Natural killer cell (primary cell): Measurements from ENCODE around the gene BAHCC1. TPM values are rescaled to one million over a fixed set of nuclear protein-coding genes. Genes with fewer than 3 reads are reported as not detected.

Experiments used
- ATAC-seq, 3 donors: fragments of 150-1000 bp in 2 of 3; fragments of 200-7000 bp in 1 of 3; cut with Tn5 transposase; 1 replicate in 1 of 3; 2 replicates in 2 of 3; pipeline ENCODE4 v1.10.0; 2021; ENCODE audit warnings: mild to moderate bottlenecking in 2 of 3, moderate library complexity in 2 of 3
- DNase-seq, 2 donors: peaks; one replicate each; pipeline versions ENCODE4 v3.0.0 to v3.0.0-alpha.2; 2013 to 2021; ENCODE audit warnings: mixed read lengths in 1 of 2
- H3K27ac ChIP-seq: one replicate; pipeline ENCODE4 v1.5.1; 2013; ENCODE audit warnings: mild to moderate bottlenecking, low read length
- H3K27me3 ChIP-seq: one replicate; pipeline ENCODE4 v1.6.1; 2013; ENCODE audit warnings: low read length; ENCODE audit not compliant: control insufficient read depth, insufficient read depth
- H3K36me3 ChIP-seq: one replicate; pipeline ENCODE4 v1.6.1; 2013; ENCODE audit warnings: low read length; ENCODE audit not compliant: control insufficient read depth, insufficient read depth
- H3K4me1 ChIP-seq: one replicate; pipeline ENCODE4 v1.6.1; 2013; ENCODE audit warnings: low read length; ENCODE audit not compliant: control insufficient read depth, insufficient read depth
- H3K4me3 ChIP-seq: one replicate; pipeline ENCODE4 v1.5.1; 2013; ENCODE audit warnings: low read length
- H3K9me3 ChIP-seq: one replicate; pipeline ENCODE4 v1.6.1; 2013; ENCODE audit warnings: low read length; ENCODE audit not compliant: control insufficient read depth, insufficient read depth
- H3K27ac Mint-ChIP-seq, 2 donors: one replicate each; pipeline ENCODE4 v1.8.0; 2022; ENCODE audit warnings: mild to moderate bottlenecking in 2 of 2, mixed read lengths in 2 of 2, moderate library complexity in 1 of 2
- H3K27me3 Mint-ChIP-seq, 2 donors: one replicate each; pipeline ENCODE4 v1.8.0; 2022; ENCODE audit warnings: low read depth in 2 of 2, mixed read lengths in 2 of 2
- H3K36me3 Mint-ChIP-seq: one replicate; pipeline ENCODE4 v1.8.0; 2022; ENCODE audit warnings: mixed read lengths
- H3K4me1 Mint-ChIP-seq, 2 donors: one replicate each; pipeline ENCODE4 v1.8.0; 2022; ENCODE audit warnings: mixed read lengths in 2 of 2
- H3K4me3 Mint-ChIP-seq: one replicate; pipeline ENCODE4 v1.8.0; 2022; ENCODE audit warnings: mild to moderate bottlenecking, moderate library complexity, mixed read lengths
- H3K9me3 Mint-ChIP-seq, 2 donors: one replicate each; pipeline ENCODE4 v1.8.0; 2022; ENCODE audit warnings: mixed read lengths in 2 of 2
- WGBS: methylation state at CpG from one replicate; pipeline ENCODE4 v1.1.7; 2013; ENCODE audit warnings: missing lambda C conversion rate; ENCODE audit not compliant: insufficient coverage; 5-methylcytosine and 5-hydroxymethylcytosine counted together
- intact Hi-C: fragments of 100-400 bp; cut with micrococcal nuclease; formaldehyde crosslinking; loops from one replicate; pipeline ENCODE4 v1.14.2; 2022
- total RNA-seq, 4 donors: library from RNA; stranded (reverse); fragments of 120-200 nt in 1 of 4; gene quantifications; one replicate each; pipeline versions ENCODE4 v1.2.3 to v1.2.4, GENCODE V29; 2013 to 2022
- TF ChIP-seq, protein P1 (sequence below): fragments of 200-600 bp; IDR thresholded peaks from one replicate; pipeline ENCODE4 v1.8.0; 2022; ENCODE audit warnings: antibody characterized with exemption

BAHCC1 gene
- total RNA-seq, 3 donors from 2014 or later (not counting 1 experiment from before 2014, with no cell fraction given): 2.9 to 17.3 (median 5.7) TPM

DNA sequence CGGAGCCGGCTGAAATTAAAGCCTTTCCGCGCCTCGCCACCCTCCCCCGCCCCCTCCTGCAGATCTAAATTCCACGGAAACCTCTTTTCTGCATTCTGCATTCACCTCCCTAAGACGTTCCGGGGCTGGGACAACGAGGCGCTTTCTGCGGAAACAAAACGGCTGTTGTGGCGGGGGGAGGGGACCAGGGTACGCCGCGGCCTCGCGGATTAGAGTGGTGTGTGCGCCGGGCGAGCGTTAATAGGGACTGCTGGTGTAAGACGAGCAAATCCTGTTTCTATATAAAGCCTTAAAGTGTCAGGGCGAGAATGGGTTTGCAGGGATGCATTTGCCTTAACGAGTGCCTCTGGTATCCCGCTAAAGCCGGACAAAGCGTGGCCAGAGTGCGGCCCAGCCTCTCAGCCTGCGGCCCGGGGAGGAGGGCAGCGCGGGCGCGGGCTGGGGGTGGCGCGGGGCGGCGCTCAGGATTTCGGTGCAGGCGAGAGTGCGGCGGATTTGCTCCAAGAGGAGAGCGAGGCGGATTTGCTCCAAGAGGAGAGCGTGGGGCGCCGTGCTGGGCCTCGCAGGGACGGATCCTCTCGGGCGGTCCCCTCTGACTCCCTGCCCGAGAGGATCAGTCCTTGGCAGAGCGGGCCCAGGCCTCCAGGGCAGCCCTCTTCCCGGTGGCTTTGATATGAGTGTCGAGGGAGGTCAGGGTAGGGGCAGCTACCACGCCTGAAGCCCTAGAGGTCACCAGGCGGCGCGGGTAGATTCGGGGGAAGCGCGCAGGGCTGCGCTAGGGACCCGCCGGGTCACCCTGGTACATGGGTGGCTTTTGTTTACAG is 5.1 kb downstream of the BAHCC1 start:
- peak overlapping the region; percentile 34 for H3K4me3 ChIP-seq

DNA sequence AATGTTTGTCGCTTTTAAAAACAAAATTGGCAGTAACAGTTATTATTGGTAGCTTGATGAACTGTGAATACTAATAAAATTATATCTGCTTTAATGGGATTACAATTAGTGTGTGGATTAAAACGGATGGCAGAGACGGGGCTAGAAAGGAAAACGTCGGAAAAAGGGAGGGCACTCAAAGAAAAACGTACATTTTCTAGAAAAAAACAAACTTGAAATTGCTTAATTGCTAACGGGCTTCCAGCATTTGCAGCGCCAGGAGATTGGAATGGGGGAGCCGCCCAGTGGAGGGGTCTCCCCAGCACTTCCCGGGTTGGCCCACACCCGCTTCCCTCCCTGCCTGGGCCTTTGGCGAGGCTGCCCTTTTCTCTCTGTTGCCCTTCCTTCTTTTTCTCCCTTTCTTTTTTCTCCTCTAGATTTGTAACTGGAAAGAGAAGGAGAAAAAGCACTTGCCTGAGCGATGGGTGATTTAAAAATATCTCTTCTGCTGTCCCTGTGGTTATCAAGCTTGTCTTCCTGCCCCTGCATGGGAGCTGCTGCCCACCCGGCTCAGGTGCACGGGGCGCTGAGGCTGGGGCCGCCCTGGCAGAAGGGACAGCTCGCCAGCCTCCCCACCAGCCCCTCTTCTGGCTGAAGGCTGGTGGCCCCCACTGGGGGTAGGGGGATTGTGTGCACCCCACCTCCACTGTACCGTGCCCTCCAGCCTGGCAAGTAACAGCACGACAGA is 5.9 kb downstream of the BAHCC1 start:
- intact Hi-C loops: no loop called here
- no peak overlapping the region for H3K27ac ChIP-seq
- H3K4me1 ChIP-seq: peaks cover 41% of the 10 kb centered on the region
- Mint-ChIP-seq H3K36me3 (no peaks in the 10 kb centered on the region), H3K4me1 (peaks cover 19 to 26% of the 10 kb centered on the region in 2 donors), H3K27ac (no peak overlapping the region), H3K4me3 (peak overlapping the region; percentile 59), H3K27me3 (peaks cover 0 to 38% of the 10 kb centered on the region in 2 donors), H3K9me3 (no peaks in the 10 kb centered on the region)
- TF ChIP-seq, protein P1, sequence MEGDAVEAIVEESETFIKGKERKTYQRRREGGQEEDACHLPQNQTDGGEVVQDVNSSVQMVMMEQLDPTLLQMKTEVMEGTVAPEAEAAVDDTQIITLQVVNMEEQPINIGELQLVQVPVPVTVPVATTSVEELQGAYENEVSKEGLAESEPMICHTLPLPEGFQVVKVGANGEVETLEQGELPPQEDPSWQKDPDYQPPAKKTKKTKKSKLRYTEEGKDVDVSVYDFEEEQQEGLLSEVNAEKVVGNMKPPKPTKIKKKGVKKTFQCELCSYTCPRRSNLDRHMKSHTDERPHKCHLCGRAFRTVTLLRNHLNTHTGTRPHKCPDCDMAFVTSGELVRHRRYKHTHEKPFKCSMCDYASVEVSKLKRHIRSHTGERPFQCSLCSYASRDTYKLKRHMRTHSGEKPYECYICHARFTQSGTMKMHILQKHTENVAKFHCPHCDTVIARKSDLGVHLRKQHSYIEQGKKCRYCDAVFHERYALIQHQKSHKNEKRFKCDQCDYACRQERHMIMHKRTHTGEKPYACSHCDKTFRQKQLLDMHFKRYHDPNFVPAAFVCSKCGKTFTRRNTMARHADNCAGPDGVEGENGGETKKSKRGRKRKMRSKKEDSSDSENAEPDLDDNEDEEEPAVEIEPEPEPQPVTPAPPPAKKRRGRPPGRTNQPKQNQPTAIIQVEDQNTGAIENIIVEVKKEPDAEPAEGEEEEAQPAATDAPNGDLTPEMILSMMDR: no peak
- no peaks in the 10 kb centered on the region for H3K9me3 ChIP-seq
- H3K4me3 ChIP-seq: no peak overlapping the region
- ATAC-seq (no peak), DNase-seq (no peak)
- H3K27me3 ChIP-seq: peaks cover 42% of the 10 kb centered on the region
- WGBS: 65% methylated on average over 19 of the region's 20 CpGs
- H3K36me3 ChIP-seq: no peaks in the 10 kb centered on the region

More for the DNA sequence above, 5.1 kb downstream of the BAHCC1 start:
- H3K4me1 Mint-ChIP-seq: peaks cover 23 to 29% of the 10 kb centered on the region in 2 donors
- peak in 1 of 2 donors; percentile 39 for DNase-seq
- TF ChIP-seq, protein P1: no peak
- no peaks in the 10 kb centered on the region for H3K36me3 Mint-ChIP-seq
- H3K36me3 ChIP-seq: no peaks in the 10 kb centered on the region
- peaks cover 46% of the 10 kb centered on the region for H3K4me1 ChIP-seq
- peak overlapping the region; percentile 77 for H3K4me3 Mint-ChIP-seq
- H3K27ac Mint-ChIP-seq: peak overlapping the region in 1 of 2 donors; percentile 44
- WGBS: 34% methylated on average over 67 of the region's 67 CpGs
- peaks cover 47% of the 10 kb centered on the region for H3K27me3 ChIP-seq
- H3K9me3 ChIP-seq: no peaks in the 10 kb centered on the region
- intact Hi-C loops: no loop called here
- ATAC-seq: no peak
- no peak overlapping the region for H3K27ac ChIP-seq
- peaks cover 0 to 36% of the 10 kb centered on the region in 2 donors for H3K27me3 Mint-ChIP-seq
- no peaks in the 10 kb centered on the region for H3K9me3 Mint-ChIP-seq

DNA sequence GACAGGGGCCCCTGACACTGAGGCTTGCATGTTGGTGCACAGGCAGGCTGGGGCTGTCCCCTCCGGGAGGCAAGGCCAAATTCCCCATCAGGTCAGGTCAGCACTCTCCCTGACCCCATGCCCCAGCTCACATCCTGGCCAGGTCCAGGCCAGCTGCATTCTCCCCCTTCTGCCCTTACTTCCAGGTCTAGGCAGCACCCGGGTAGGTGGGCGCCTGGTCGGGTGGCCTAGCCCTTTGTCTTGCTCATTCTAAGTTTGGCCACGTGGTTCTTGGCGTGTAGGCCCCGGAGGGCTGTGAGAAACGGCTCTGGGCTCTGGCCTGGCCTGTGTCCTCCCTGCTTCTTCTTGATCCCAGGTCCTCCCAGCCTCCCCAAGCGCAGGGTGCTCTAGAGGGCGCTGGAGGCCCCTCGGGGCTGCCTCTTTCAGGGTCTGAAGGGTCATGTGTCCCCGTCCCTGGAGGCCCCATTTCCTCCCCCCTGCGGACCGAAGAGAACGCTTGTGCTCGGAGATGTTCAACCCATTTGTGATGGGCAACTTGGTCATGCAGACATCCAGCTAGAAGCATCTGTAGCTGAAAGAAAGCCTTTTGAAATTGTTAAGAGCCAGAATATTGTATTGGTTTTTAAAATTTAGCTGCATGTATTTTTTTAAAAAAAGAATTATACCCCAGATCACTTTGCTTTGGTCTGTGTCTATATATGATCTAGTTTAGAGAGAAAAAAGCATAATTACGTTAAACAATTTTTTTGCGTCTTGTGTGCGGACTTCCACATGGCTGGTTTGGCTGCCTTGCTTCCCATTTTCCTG is 6.7 kb downstream of the BAHCC1 start:
- H3K36me3 Mint-ChIP-seq: no peaks in the 10 kb centered on the region
- peaks cover 19 to 26% of the 10 kb centered on the region in 2 donors for H3K4me1 Mint-ChIP-seq
- peak overlapping the region; percentile 68 for H3K4me3 Mint-ChIP-seq
- no peak overlapping the region for H3K4me3 ChIP-seq
- DNase-seq (no peak), ATAC-seq (no peak)
- H3K4me1 ChIP-seq: peaks cover 34% of the 10 kb centered on the region
- H3K27ac Mint-ChIP-seq: peak overlapping the region in 1 of 2 donors; percentile 43
- peaks cover 0 to 36% of the 10 kb centered on the region in 2 donors for H3K27me3 Mint-ChIP-seq
- no peak overlapping the region for H3K27ac ChIP-seq
- 45% methylated on average over 19 of the region's 19 CpGs for WGBS
- peaks cover 39% of the 10 kb centered on the region for H3K27me3 ChIP-seq
- intact Hi-C loops: no loop called here
- TF ChIP-seq, protein P1: no peak
- H3K36me3 ChIP-seq: no peaks in the 10 kb centered on the region
- H3K9me3 ChIP-seq: no peaks in the 10 kb centered on the region
- no peaks in the 10 kb centered on the region for H3K9me3 Mint-ChIP-seq
